CD4-positive, alpha-beta T cell treated with Interleukin-6 for 4 hours (primary cell): ENCODE results near the gene RASGEF1C.

ENCODE experiments used
- DNase-seq: peaks from one replicate; pipeline ENCODE4 v3.0.0-alpha.2; 2020; ENCODE audit warnings: mixed read lengths

Gene RASGEF1C

DNA sequence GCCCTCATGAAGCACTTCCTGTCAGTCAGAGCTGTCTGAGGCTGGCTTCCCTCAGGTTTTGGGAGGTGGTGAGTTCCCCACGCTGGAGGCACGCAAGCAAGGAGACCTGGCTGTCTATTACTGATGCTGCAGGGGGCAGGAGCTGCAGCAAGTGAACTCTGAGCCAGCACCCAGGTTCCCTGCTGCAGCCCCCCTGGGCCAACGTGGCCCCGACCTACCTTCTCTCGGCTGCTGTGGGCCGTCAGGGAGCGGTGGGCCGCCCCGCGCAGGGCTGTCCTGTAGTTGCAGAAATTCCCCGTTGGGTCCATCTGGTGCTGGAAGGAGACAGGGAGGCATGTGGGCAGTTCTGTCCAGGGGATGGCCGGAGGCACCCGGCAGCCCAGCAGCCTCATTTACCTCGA, 90.6 kb downstream of the RASGEF1C start:
- DNase-seq, result no peak

DNA sequence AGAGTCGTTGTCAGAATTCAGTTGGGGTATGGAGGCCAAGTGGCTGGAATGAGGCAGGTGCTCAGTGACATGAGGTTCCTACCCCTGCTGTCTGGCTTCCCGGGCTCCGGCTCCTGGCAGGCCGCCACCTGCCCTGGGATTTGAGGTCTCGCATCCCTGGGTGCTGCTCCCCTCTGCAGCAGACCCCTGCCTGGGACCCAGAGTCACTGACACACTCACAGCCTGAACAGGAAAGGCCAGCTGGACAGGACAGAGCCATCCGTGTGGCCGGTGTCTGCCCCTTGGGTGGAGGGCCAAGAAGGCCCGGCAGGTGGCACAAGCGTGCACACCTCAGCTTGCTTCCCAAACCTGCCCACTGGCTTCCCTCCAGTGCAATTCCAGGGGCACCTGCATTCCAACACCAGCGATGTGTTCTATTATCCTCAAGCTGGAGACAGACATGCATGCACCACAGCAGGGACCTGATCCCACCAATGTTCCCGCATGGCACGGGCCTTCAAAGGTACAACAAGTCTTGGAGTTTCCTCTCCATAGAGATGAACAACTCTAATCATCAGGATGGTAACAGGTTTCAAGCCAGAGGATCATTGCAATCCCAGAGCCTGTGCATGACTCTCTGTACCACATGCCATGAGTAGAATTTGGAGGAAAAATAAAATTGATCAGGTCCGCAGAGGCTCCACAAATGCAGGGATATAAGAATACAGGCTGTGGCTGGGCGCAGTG, 91.8 kb downstream of the RASGEF1C start:
- DNase-seq, result no peak

DNA sequence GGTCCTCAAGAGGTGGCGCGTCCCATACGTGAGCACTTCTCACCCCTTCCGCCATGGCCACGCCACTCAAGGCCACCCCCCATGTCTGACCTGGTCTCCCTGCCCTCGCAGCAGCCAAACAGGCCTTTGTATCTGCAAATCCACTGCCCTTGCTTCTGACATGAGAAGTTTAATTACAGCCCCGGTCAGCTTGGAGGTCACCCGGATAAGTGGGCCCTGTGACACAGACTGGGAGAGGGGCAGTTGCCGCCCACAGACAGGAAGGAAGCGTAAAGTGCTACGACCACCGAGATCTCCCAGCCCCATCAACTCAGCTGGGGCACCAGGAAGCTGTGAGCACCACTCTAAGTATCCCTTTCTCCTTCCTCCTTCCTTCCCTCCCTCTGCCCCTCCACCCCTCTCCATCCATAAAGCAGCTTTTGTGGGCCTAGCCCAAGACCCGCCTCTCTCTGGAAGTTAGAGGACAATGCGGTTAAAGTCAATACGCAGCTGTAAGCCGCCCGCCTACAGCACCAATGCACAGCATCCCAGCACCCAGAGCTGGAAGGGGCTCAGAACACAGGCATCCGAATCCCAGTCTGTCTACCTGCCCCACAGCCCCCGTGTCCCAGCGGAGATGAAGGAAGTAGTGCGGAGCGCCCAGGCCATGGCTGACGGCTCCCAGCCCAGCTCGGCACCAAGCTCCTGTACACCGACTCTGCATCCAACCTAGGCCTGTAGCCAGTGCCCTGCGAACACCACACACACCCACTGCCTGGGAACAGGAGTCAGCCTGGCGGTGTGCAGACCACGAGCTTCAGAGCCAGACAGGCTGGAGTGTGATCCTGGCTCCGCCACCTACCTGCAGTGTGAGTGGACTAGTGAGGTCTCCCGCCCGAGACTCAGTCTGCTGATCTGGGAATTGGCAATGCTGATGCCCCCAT, 92.7 kb downstream of the RASGEF1C start:
- no peak for DNase-seq

DNA sequence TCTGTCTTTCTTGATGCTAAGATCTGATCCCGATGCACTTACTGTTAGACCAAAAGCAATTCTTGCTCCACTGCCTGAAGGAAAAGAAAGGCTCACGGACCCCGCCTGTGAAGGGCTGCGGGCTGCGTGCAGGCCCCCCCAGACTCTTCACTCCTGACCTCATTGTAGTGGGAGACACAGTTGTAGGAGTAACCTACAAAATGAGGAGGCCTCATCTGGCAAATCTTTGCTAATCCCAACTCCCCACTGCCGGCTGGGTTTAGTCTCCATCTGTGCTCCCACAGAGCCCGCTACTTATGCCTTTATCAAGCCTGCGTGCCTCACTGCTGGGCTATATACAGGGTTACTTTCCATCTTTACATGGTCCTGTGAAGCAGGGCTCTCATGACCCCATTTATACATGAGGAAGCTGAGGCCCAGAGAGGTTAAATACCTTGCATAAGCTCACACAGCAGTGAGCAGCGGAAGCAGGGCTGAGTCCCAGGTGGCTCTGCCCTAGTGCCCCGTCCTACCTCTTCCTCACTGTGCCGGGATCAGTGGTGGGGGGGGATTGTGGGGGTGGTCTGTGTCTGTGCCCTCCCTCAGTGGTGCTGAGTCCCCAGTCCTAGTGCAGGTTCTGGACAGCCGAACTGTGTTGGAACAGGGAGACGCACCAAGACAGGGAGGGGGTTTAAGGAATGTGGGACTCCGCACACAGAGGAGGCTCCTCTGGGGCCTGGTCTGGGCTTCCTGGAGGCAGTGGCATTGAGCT, 93.5 kb downstream of the RASGEF1C start:
- no peak for DNase-seq

DNA sequence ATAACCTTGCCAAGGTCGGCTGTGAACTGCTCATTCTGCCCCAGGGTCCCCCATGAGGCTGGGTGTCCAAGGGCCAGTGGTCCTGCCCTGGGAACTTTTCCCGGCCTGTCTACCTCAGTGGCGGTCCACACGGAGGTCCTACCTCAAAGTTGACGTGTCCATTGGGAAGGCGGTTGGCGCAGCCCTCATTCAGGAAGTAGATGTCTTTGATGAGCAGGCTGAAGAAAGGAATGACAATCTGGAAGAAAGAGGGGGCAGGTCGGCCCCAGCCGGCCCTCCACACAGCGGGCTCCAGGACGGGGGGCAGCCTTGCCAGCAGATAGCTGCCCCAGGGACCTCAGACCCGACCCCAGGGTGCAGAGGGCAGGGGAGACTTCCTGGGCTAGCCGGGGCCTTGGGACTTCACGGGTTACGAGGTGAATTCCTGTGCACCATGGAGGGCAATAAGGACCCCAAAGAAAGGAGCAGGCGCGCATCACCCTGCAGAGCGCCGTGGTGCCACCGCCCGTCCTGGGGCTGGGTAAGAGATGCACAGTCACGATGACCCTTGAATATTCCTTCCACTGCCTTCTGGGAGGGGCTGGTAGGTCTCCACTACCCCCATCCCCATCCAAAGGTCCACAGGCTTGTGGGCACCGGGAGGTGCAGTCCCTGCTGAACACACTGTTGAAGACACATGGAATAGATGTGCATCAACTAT, 94.6 kb downstream of the RASGEF1C start:
- no peak for DNase-seq

DNA sequence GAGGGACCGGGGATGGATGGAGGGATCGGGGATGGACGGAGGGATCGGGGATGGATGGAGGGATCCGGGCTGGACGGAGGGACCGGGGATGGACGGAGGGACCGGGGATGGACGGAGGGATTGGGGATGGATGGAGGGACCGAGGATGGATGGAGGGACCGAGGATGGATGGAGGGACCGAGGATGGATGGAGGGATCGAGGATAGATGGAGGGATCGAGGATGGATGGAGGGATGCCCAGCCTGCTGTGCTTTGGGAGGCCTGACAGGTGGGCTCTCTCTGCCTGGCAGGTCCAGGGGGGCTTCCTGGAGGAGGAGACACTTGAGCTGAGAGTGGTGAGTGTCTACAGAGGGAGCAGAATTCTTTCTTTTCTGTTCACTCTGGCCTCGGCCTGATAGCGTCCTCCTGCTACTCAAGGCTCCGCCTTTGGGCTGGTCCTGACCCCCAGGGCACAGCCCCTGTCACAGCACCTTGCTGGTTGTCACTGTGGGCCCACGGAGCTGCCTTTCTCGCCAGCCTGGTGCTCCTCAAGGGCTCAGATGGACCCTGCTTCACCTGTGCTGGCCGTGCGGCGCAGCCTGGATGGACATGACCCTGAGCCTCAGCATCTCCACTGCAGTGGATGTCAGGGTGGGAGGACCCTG, 95.2 kb downstream of the RASGEF1C start:
- DNase-seq, result no peak

DNA sequence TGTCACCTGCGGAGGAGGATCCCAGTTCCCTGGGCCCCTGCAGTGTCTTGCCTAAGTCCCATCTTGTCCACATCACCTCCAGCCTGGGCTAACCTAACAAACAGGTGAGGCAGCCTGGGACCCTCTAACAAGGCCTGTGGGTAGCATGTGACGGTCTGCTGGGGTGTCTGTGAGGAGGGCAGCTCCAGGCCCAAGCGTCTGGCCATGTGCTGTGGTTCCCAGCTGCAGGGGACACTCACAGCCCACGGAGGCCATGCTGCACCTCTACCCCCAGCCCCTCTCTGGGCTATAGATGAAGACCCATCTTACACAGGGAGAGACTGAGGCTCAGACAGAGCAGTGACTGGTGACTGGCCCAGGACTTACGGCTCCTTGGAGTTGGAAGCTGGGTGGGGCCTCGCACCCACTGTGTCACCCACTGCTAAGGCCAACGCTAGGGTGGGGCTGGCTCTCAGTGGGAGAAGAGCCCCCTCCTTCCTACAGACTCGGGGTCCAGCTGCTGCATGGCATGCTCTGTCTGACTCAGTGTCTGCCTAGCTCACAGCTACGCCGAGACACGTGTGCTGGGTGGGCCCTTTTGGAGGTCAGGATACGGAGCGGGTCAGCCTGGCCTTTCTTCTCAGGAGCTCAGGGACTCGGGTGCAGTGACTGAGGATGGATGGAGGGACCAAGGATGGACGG, 96.7 kb downstream of the RASGEF1C start:
- DNase-seq, result no peak

DNA sequence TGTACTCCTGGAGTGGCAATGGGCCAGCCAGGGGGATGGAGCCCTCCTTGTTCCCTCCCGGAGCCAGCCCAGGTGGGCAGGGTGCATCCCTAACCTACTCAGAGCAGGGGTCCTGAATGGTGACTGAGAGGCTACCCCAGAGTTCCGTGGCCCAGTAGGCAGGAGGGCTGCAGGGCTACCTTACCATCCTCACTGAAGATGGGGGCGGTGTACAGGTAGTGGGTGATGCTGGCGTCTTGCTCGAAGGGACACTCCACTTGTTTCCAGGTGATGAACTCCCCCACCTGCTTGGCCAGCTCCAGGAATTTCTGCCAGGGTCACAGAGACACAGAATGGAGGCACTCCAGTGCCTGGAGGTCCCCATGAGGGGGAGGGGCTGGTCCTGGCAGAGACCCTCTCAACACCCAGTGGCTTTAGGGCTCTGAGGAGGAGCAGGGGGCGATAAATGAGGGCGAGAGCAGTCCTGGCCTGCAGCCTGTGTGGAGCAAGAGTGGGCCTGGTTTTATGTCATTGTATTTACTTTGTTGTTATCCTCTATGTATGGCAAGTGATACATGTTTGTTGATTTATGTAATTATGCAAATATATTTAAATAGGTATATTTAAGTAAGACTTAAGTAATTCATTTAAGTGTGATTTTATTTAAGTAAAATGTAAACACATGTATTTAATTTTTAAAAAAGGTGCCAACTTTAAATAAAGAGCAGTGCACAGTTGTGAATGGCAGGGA, 97.6 kb downstream of the RASGEF1C start:
- DNase-seq, result no peak

DNA sequence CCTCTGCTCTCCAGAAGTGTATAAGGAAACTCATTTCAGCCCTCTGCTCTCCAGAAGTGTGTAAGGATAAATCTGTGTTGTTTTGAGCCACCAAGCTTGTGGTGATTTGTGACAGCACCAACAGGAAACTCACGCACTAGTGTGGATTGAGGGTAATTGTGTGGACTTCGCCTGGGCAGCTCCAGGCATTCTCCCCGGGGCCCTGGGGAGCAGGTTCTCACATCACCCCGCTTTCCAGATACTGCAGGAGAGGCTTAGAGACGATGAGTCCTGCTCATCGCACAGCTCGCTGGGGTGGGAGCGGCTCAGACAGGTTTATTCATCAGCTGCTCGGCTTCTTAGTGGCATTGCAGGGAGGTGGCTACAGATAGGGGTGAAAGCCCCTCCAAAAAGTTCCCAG, 99.1 kb downstream of the RASGEF1C start:
- no peak for DNase-seq

DNA sequence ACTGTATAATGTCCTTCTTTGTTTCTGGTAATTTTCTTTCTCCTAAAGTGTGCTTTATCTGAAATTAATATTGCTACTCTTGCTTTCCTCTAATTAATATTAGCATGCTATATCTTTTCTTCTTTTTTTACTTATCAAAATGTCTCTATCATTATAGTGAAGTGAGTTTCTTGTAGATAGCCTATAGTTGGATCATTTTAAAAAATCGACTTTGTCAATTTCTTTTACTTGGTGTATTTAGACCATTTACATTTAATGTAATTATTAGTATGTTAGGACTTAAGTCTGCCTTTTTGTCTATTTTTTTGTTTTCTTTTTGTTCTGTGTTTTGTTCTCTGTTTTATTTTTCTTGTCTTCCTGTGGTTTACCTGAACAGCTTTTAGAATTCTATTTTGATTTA, 102.0 kb downstream of the RASGEF1C start:
- no peak for DNase-seq

DNA sequence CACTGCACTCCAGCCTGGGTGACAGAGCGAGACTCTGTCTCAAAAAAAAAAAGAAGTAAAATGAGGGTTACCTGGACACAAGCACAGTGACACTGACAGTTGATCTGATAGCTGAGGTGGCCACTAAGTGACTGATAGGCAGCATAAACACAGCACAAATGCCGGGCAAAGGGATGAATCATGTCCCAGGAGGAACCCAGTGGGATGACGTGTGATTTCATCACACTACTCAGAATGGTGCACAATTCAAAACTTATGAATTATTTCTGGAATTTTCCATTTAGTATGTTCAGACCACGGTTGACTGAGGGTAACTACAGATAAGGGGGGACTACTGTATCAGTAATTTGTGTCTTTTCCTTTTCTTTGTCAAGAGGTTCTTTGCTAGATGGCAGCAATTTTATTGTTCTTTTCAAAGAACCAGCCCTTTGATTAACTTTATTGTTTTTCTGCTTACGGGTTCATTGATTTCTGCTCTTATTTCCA, 103.1 kb downstream of the RASGEF1C start:
- DNase-seq, result no peak

DNA sequence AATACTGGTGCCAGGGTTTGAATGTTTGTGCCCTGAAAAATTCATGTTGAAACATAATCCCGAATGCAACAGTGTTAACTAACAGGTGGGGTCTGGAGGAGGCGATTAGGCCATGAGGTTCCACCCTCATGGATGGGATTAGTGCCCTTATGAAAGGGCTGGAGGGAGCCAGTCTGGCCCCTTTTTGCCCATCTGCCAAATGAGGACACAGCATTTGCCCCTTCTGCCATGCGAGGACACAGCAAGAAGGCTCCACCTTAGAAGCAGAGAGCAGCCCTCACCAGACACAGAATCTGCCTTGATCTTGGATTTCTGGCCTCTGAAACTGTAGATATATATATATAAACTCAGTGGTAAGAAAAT, 104.9 kb downstream of the RASGEF1C start:
- DNase-seq, result no peak

DNA sequence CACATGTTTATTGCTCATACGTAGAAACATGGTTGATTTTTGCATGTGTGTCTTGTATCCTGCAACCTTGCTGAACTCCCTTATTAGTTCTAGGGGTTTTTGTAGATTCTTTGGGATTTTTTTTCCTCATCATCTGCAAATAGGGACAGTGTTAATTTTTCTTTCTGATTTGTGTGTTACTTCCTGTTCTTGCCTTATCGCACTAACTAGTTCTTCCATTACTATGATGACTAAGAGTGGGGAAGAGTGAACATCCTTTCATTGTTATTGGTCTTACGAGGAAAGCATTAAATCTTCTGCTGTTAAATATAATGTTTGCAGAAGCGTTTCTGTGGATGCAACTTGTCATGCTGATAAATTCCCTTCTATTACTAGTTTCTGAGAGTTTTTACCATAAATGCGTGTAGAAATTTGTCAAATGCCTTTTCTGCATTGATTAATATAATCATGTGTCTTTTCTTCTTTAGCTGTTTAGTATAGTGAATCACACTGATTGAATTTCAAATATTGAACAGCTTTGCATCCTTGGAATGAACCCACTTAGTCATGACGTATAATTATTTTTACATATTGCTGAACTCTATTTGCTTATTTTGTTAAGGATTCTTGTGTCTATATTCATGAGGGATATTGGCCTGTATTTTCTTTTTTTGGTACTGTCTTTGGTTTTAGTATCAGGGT, 105.4 kb downstream of the RASGEF1C start:
- no peak for DNase-seq

DNA sequence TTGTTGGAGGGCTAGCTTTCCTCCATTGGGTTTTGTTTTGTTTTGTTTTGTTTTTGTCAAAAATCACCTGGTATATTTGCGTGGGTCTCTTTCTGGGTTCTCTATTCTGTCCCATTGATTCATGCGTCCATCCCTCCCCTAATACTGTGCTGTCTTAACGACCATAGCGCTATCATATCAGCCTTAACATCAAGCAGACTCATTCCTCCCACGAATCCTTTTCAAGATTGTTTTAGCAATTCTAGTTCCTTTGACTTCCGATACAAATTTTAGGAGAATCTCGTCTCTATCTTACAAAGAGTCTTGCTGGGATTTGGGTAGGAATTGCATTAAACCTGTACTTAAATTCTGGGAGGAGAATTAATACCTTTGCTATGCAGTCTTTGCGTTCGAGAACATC, 106.4 kb downstream of the RASGEF1C start:
- DNase-seq, result no peak

DNA sequence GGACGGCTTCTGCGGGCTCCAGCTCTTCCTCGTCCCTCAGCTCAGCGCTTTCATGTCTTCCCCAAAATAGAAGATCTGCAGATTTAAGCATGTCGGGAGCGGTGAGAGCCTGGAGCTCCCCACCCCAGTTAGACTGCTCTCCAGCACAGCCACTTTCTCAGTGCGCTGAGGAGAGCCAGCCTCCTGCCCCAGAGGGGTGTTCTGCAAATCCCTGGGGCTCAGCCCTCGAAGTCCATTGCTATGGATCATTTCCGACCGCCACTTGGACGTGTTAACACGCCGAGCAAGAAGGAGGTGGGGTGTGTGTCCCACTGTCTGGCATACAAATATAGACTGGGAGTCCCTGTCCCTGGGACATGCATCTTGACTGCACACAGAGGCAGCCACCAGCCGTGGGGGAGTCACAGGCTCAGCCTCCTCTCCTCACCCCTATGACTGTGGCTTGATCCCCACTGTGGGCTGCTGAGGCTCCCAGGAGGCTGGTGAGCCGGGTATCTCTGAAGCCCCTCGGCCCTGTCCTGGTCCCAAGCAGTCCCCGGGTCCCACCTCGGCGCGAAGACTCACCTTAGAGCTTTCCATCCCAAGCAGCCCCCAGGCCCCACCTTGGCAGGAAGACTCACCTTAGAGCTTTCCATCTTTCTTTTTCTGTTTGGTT, 107.4 kb downstream of the RASGEF1C start:
- no peak for DNase-seq

DNA sequence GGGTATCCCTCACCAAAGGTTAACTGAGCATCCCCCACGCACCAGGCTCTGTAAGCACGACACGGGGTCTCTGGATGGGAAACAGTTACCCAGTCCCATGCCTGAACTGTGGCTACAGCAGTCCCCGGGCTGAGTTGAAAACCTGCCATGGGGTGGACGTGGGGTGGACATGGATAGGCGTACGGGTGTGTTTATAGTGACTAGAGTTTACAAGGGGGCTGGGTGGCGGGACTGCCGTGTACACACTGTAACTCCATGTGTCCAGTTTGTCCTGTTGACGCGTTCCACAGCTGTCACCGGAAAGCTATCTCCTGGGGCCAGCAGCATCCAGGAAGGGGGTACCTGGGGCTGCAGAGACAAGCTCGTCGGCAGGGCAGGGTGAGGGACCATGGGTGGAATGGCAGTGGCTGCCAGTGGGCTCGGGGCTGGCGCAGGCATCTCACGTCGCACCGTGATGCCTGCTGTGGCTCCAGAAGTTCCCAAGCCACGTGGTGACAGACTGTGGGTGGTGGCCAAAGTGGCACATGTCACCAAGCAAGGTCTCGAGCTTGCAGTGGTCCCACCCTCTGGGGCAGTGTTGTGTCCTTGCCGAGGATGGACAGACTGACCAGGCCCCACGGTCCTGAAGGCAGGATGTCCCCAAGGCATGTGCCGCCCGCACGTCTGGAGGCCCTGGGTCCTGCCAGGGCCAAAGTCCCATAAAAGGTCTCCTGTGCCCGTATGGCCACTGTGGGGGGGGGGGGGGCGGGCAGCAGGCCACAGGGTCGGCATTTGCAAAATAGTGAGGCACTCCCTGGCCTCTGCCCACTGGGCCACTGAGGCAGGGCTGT, 108.2 kb downstream of the RASGEF1C start:
- no peak for DNase-seq

DNA sequence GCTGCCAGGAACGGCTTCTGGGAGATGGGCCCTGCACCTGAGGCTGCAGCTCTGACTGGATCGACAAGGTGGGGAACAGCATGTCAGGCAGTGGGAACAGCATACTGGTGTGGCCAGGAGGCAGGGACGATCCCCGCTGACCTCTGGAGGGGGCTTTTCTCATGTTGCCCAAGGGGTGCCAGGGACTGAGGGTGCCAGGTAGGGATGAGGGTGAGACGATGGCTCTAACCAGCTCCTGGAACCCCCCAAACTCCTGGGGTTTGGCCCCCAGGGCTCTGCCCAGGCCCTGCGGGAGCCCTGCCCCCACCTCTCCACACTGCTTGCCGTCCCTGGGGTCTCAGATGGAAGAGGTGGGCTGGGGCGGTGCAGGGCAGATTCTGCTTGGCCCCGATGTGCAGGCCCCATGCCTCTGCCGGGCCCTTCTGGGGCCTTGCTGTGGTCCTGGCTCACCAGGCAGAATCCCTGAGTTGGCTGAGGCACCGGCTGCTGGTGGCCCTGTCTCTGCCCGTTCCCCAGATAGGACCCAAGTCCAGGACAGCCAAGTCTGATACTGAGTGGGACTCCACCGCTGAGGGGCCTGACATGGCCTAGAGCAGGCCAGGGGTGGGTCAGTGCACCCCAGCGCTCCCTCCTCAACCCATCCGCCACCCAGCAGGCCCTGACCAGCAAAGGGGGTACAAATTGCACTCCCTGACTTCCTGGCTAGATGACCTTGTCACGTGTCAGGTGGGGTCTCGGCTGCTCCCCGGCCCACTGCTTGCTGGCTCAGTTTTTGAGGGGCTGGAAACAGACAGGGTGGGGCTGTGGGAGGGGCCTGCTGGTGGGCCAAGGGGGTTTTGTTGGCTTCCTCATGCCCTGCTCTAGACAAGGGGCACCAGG, 109.0 kb downstream of the RASGEF1C start:
- no peak for DNase-seq
